DND-41 (cell line): ENCODE data around the gene METAP2.

ENCODE experiments used
- ATAC-seq: fragments of 200-7000 bp; cut with Tn5 transposase; 3 replicates; pipeline ENCODE4 v1.9.1; 2021; ENCODE audit warnings: low read depth; ENCODE audit not compliant: insufficient read depth
- DNase-seq: peaks from one replicate; pipeline ENCODE4 v3.0.0-alpha.2; 2020
- H2AFZ ChIP-seq: 2 replicates; pipeline ENCODE4 v1.6.0; 2012; ENCODE audit warnings: low read depth, low read length
- H3K27ac ChIP-seq: 2 replicates; pipeline ENCODE4 v1.5.1; 2012; ENCODE audit warnings: low read length, inconsistent platforms
- H3K27me3 ChIP-seq: fragments of 200-600 bp; sonication (generic); 2 replicates; pipeline ENCODE4 v1.6.0; 2012; ENCODE audit warnings: low read length, mild to moderate bottlenecking, inconsistent platforms; ENCODE audit not compliant: insufficient read depth, poor library complexity
- H3K36me3 ChIP-seq: 2 replicates; pipeline ENCODE4 v1.5.1; 2012; ENCODE audit warnings: low read length, inconsistent platforms; ENCODE audit not compliant: insufficient read depth
- H3K4me1 ChIP-seq: 2 replicates; pipeline ENCODE4 v1.5.1; 2012; ENCODE audit warnings: mild to moderate bottlenecking, low read length; ENCODE audit not compliant: insufficient read depth
- H3K4me2 ChIP-seq: 2 replicates; pipeline ENCODE4 v1.6.0; 2012; ENCODE audit warnings: mild to moderate bottlenecking, moderate library complexity, low read length, inconsistent platforms; ENCODE audit not compliant: insufficient read depth
- H3K4me3 ChIP-seq, 2 experiments: fragments of 200-600 bp in 1 of 2; shearing (Covaris generic) in 1 of 2; 2 replicates each; pipeline ENCODE4 v1.5.1; 2012 to 2016; ENCODE audit warnings: inconsistent platforms in 2 of 2, low read length in 2 of 2, mild to moderate bottlenecking in 2 of 2, low read depth in 1 of 2, moderate library complexity in 1 of 2
- H3K79me2 ChIP-seq: 2 replicates; pipeline ENCODE4 v1.6.0; 2012; ENCODE audit warnings: low read length, inconsistent platforms; ENCODE audit not compliant: insufficient read depth
- H3K9ac ChIP-seq: 2 replicates; pipeline ENCODE4 v1.6.0; 2012; ENCODE audit warnings: low read depth, mild to moderate bottlenecking, inconsistent platforms, low read length, moderate library complexity
- H3K9me3 ChIP-seq: 2 replicates; pipeline ENCODE4 v1.5.1; 2012; ENCODE audit warnings: low read length, moderate library complexity, mild to moderate bottlenecking, inconsistent platforms; ENCODE audit not compliant: insufficient read depth, severe bottlenecking
- H4K20me1 ChIP-seq: 2 replicates; pipeline ENCODE4 v1.6.0; 2012; ENCODE audit warnings: low read length; ENCODE audit not compliant: insufficient read depth
- EZH2 ChIP-seq: IDR thresholded peaks from 3 replicates; pipeline ENCODE4 v1.6.1; 2012; ENCODE audit warnings: borderline replicate concordance, low read depth, mild to moderate bottlenecking, moderate library complexity, low read length, inconsistent platforms; ENCODE audit not compliant: severe bottlenecking
- TF ChIP-seq, protein P1 (sequence below): IDR thresholded peaks from 2 replicates; pipeline ENCODE4 v1.5.1; 2012; ENCODE audit warnings: borderline replicate concordance, low read length, moderate library complexity, mild to moderate bottlenecking; ENCODE audit not compliant: poor library complexity, severe bottlenecking; ENCODE audit errors: extremely low read depth

METAP2 gene

DNA sequence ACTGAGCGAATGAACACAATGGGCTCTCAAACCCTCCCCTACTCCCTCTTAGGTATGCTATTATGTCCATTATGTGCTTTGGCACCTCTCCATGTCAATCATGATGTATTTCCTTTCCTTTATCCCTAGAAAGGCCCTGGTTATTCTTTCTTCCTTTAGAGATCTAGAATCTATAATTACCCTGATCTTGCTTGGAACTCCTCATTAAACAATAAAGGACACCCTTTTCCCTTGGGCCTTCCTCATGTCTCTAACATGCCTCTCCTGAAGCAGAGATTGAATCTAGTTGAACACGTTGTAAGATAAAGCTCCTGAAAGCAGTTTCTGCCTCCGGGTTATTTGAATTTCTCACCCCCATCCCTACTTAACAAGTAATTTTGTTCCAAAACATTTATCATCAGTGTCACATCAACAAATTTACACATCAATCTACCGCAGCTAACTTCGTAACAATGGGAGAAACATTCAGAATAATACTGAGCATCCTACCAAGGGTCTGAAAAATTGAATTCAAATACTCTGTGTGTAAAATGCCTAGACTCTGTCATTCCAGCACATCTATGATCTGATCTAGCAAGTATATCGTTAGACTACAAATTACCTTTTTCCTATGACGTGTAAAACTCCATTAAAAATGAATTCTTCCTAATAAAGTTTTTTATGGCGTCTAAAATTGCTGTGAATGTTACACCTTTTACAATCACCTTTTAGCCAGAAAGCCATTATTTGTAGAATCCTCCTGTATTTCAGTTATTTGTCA, 72.0 kb downstream of the METAP2 start:
- H3K9ac ChIP-seq: 0 out of 2 replicates have a peak overlapping the region, but pooled peaks have one; percentile 92
- H3K4me2 ChIP-seq: peak overlapping the region; percentile 75
- H3K9me3 ChIP-seq: peaks cover 5% of the 10 kb centered on the region
- no peak overlapping the region for H2AFZ ChIP-seq
- no peaks in the 10 kb centered on the region for H3K27me3 ChIP-seq
- H3K4me3 ChIP-seq: no peak overlapping the region
- H3K79me2 ChIP-seq: peaks cover 85% of the 10 kb centered on the region
- ATAC-seq: no peak
- peaks cover 2% of the 10 kb centered on the region for H3K36me3 ChIP-seq
- no peak for TF ChIP-seq EZH2
- TF ChIP-seq, protein P1, sequence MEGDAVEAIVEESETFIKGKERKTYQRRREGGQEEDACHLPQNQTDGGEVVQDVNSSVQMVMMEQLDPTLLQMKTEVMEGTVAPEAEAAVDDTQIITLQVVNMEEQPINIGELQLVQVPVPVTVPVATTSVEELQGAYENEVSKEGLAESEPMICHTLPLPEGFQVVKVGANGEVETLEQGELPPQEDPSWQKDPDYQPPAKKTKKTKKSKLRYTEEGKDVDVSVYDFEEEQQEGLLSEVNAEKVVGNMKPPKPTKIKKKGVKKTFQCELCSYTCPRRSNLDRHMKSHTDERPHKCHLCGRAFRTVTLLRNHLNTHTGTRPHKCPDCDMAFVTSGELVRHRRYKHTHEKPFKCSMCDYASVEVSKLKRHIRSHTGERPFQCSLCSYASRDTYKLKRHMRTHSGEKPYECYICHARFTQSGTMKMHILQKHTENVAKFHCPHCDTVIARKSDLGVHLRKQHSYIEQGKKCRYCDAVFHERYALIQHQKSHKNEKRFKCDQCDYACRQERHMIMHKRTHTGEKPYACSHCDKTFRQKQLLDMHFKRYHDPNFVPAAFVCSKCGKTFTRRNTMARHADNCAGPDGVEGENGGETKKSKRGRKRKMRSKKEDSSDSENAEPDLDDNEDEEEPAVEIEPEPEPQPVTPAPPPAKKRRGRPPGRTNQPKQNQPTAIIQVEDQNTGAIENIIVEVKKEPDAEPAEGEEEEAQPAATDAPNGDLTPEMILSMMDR: no peak
- no peak overlapping the region for H3K27ac ChIP-seq
- peaks cover 48% of the 10 kb centered on the region for H3K4me1 ChIP-seq
- DNase-seq: no peak
- no peaks in the 10 kb centered on the region for H4K20me1 ChIP-seq

GRCh38 chr12:95546491-95546813, 72.5 kb downstream of the METAP2 start:
- peaks cover 53% of the 10 kb centered on the region for H3K4me1 ChIP-seq
- no peak overlapping the region for H2AFZ ChIP-seq
- H3K79me2 ChIP-seq: peaks cover 84% of the 10 kb centered on the region
- peaks cover 2% of the 10 kb centered on the region for H3K36me3 ChIP-seq
- no peaks in the 10 kb centered on the region for H3K27me3 ChIP-seq
- H3K27ac ChIP-seq: no peak overlapping the region
- no peak for DNase-seq
- no peak for TF ChIP-seq EZH2
- TF ChIP-seq, protein P1: no peak
- no peaks in the 10 kb centered on the region for H4K20me1 ChIP-seq
- ATAC-seq: no peak
- H3K9me3 ChIP-seq: peaks cover 5% of the 10 kb centered on the region
- H3K4me2 ChIP-seq: peak overlapping the region; percentile 75
- no peak overlapping the region for H3K4me3 ChIP-seq
- peak overlapping the region; percentile 92 for H3K9ac ChIP-seq

DNA sequence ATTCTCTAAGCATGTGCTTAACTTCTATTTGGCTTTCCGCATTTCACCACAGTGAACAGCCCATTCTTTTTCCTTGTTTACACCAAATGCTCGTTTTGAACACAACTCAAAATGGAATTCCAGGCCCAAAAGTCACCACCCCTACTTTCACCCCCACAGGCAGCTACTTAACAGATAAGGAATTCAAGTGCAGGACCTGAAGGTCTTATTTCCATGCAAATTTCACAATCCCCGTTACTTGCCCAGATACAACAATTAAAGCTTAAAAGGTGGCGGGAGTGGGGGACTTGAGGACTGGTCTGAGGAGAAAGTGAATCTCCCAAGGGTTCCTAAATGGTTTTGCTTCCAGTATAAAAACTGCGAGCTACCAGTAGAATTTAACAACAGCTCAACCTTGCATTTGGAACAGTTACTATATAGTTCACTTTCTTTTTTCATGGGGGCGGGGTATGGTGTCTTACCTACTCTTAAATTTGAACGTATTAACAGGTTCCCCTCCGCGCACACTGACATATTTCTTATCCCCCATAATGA, 73.6 kb downstream of the METAP2 start:
- Histone ChIP-seq H3K4me2 (peak overlapping the region; percentile 75), H3K36me3 (peaks cover 2% of the 10 kb centered on the region), H3K9ac (peak overlapping the region; percentile 92), H3K27me3 (no peaks in the 10 kb centered on the region), H3K79me2 (peaks cover 78% of the 10 kb centered on the region), H3K4me1 (peaks cover 65% of the 10 kb centered on the region), H2AFZ (peak overlapping the region; percentile 70), H3K9me3 (peaks cover 5% of the 10 kb centered on the region), H3K4me3 (peak overlapping the region; percentile 29 to 60; a peak in 3 of 4 replicates), H3K27ac (peak overlapping the region; percentile 76), H4K20me1 (no peaks in the 10 kb centered on the region)
- peak; percentile 13 for ATAC-seq
- DNase-seq: no peak
- TF ChIP-seq EZH2: no peak
- TF ChIP-seq, protein P1: no peak
